PC-3 (cell line): ENCODE data around the gene ICAM1. TPM values are rescaled to one million over a fixed set of nuclear protein-coding genes. Genes with fewer than 3 reads are reported as not detected.
A peak's percentile ranks its signal among the peaks of the same experiment; 100 is the strongest.
"Not testable (repeated sequence)": the region's sequence is repeated elsewhere in the genome, so short reads cannot be mapped to it uniquely, and the experiment has no call there.

Source experiments
- ATAC-seq: fragments of 200-7000 bp; cut with Tn5 transposase; 2 replicates; pipeline ENCODE4 v1.9.1; 2020; ENCODE audit warnings: mild to moderate bottlenecking, moderate library complexity
- BruUV-seq: library from RNA; stranded (reverse); fragments of 400-500 nt; replicated peaks from 2 replicates; lab custom pipeline; 2021; lab: Mats Ljungman, UMichigan
- CTCF ChIA-PET: fragments of 300-600 bp; sonication (Branson Sonifier 250); formaldehyde crosslinking; loops from one replicate; lab custom pipeline; 2022; ENCODE audit warnings: antibody characterized with exemption; lab: Charles Lee
- POLR2A ChIA-PET: fragments of 300-600 bp; sonication (Branson Sonifier 250); formaldehyde crosslinking; loops from one replicate; lab custom pipeline; 2022; ENCODE audit warnings: antibody characterized with exemption; ENCODE audit not compliant: unreplicated experiment; lab: Charles Lee
- DNase-seq: peaks from one replicate; pipeline ENCODE4 v3.0.0-alpha.2; 2015
- H2AFZ ChIP-seq: fragments of 300-600 bp; sonication (generic); 2 replicates; pipeline ENCODE4 v1.6.0; 2016; ENCODE audit warnings: antibody characterized with exemption, low read length
- H3F3A ChIP-seq: fragments of 300-600 bp; sonication (generic); one replicate; pipeline ENCODE4 v1.6.0; 2017; ENCODE audit warnings: antibody characterized with exemption, low read length, control low read depth, mild to moderate bottlenecking; ENCODE audit not compliant: unreplicated experiment
- H3K27ac ChIP-seq: fragments of 300-600 bp; sonication (generic); 2 replicates; pipeline ENCODE4 v1.5.1; 2016; ENCODE audit warnings: mild to moderate bottlenecking, low read length
- H3K27me3 ChIP-seq: fragments of 300-600 bp; sonication (generic); 2 replicates; pipeline ENCODE4 v1.6.1; 2016; ENCODE audit warnings: low read length, mixed read lengths
- H3K36me3 ChIP-seq: fragments of 300-600 bp; sonication (generic); 2 replicates; pipeline ENCODE4 v1.6.1; 2016; ENCODE audit warnings: low read depth, mixed run types, low read length, mixed read lengths
- H3K4me1 ChIP-seq: fragments of 300-600 bp; sonication (generic); 2 replicates; pipeline ENCODE4 v1.5.1; 2016; ENCODE audit warnings: low read length; ENCODE audit not compliant: insufficient read depth
- H3K4me2 ChIP-seq: fragments of 300-600 bp; sonication (generic); 2 replicates; pipeline ENCODE4 v1.6.0; 2016; ENCODE audit warnings: low read length
- H3K4me3 ChIP-seq: fragments of 300-600 bp; sonication (generic); 2 replicates; pipeline ENCODE4 v1.5.1; 2016; ENCODE audit warnings: mild to moderate bottlenecking, low read length, mixed read lengths
- H3K79me2 ChIP-seq: fragments of 300-600 bp; sonication (generic); 2 replicates; pipeline ENCODE4 v1.6.1; 2017; ENCODE audit warnings: low read length, mixed read lengths
- H3K9ac ChIP-seq: fragments of 300-600 bp; sonication (generic); 2 replicates; pipeline ENCODE4 v1.6.0; 2016; ENCODE audit warnings: mild to moderate bottlenecking, low read length
- H3K9me2 ChIP-seq: fragments of 300-600 bp; sonication (generic); replicated peaks from 2 replicates; pipeline ENCODE4 v1.6.1; 2016; ENCODE audit warnings: mixed run types, low read length, mixed read lengths
- H3K9me3 ChIP-seq: fragments of 300-600 bp; sonication (generic); 2 replicates; pipeline ENCODE4 v1.6.1; 2016; ENCODE audit warnings: low read length, mixed read lengths
- H4K20me1 ChIP-seq: fragments of 300-600 bp; sonication (generic); 2 replicates; pipeline ENCODE4 v1.6.1; 2016; ENCODE audit warnings: low read length, mixed read lengths
- EZH2 ChIP-seq: fragments of 300-600 bp; sonication (generic); IDR thresholded peaks from one replicate; pipeline ENCODE4 v1.6.1; 2017; ENCODE audit warnings: antibody characterized with exemption, mild to moderate bottlenecking, low read length; ENCODE audit not compliant: unreplicated experiment
- EZH2phosphoT487 ChIP-seq: fragments of 300-600 bp; sonication (generic); IDR thresholded peaks from 2 replicates; pipeline ENCODE4 v1.6.1; 2018; ENCODE audit warnings: mild to moderate bottlenecking, antibody characterized with exemption, low read length, borderline replicate concordance
- intact Hi-C: fragments of 100-400 bp; cut with micrococcal nuclease; formaldehyde crosslinking; loops from 2 replicates; pipeline ENCODE4 v1.9.0; 2023
- total RNA-seq: library from RNA; depleted of rRNA; stranded (reverse); fragments of >200 nt; gene quantifications from 2 replicates; pipeline ENCODE4 v1.2.3, GENCODE V29; 2014
- TF ChIP-seq, protein P1 (sequence below): fragments of 300-600 bp; sonication (generic); conservative IDR thresholded peaks from 2 replicates; pipeline ENCODE4 v1.5.1; 2017; ENCODE audit warnings: antibody characterized with exemption, low read depth, mild to moderate bottlenecking, low read length

Gene ICAM1
- total RNA-seq, 1 experiment from 2014 or later = 15.3 TPM

DNA sequence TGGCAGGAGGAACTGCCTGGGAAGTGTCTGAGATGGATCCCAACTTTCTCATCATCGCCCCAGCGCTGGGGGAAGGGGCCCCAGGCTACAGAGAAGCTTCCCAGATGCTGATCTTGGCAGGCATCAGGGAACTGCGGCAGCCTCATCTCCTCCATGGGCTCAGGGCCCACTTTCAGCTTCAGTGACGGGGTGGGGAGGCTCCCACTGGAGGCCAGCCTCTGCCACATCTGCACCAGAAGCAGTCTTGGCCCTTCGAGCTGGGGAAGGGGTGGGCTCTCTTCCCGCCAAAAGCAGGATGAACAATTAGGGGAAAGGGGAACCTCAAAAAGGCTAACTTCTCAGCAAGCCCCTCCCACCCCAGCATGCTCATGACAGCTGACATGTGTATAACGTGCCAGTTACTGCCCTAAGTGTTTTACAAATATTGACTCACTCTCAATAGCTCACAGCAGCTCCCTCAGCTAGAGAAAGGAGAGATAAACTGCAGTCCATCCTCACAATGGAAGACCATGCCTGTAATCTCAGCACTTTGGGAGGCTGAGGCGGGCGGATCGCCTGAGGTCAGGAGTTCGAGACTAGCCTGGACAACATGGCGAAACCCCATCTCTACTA, 32.6 kb upstream of the ICAM1 start:
- no peaks in the 10 kb centered on the region for H3K36me3 ChIP-seq
- no peaks in the 10 kb centered on the region for H4K20me1 ChIP-seq
- H3K27ac ChIP-seq = peak overlapping the region; percentile 14
- TF ChIP-seq, protein P1, sequence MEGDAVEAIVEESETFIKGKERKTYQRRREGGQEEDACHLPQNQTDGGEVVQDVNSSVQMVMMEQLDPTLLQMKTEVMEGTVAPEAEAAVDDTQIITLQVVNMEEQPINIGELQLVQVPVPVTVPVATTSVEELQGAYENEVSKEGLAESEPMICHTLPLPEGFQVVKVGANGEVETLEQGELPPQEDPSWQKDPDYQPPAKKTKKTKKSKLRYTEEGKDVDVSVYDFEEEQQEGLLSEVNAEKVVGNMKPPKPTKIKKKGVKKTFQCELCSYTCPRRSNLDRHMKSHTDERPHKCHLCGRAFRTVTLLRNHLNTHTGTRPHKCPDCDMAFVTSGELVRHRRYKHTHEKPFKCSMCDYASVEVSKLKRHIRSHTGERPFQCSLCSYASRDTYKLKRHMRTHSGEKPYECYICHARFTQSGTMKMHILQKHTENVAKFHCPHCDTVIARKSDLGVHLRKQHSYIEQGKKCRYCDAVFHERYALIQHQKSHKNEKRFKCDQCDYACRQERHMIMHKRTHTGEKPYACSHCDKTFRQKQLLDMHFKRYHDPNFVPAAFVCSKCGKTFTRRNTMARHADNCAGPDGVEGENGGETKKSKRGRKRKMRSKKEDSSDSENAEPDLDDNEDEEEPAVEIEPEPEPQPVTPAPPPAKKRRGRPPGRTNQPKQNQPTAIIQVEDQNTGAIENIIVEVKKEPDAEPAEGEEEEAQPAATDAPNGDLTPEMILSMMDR = no peak
- H3K79me2 ChIP-seq = no peaks in the 10 kb centered on the region
- intact Hi-C loops = no loop called here
- peaks cover 22% of the 10 kb centered on the region for H3K4me1 ChIP-seq
- H3K4me3 ChIP-seq = no peak overlapping the region
- POLR2A ChIA-PET = no interaction called here
- ATAC-seq = peak; percentile 98
- no peaks in the 10 kb centered on the region for H3F3A ChIP-seq
- no peaks in the 10 kb centered on the region for H3K27me3 ChIP-seq
- peak overlapping the region; percentile 20; the same call in 1 of the 2 replicates for H2AFZ ChIP-seq
- no peaks in the 10 kb centered on the region for H3K9me2 ChIP-seq
- no peak overlapping the region for H3K9ac ChIP-seq
- H3K9me3 ChIP-seq = no peaks in the 10 kb centered on the region
- DNase-seq = peak; percentile 77
- 0 out of 2 replicates have a peak overlapping the region, but pooled peaks have one; percentile 9 for H3K4me2 ChIP-seq
- BruUV-seq = no TSS peak
- CTCF ChIA-PET = interaction anchor here (0.5 to 1.3 kb wide), 4 partner anchors 12 to 151 kb away, joined by 3 to 9 read pairs (median 3); no protein-coding TSS in a partner anchor

DNA sequence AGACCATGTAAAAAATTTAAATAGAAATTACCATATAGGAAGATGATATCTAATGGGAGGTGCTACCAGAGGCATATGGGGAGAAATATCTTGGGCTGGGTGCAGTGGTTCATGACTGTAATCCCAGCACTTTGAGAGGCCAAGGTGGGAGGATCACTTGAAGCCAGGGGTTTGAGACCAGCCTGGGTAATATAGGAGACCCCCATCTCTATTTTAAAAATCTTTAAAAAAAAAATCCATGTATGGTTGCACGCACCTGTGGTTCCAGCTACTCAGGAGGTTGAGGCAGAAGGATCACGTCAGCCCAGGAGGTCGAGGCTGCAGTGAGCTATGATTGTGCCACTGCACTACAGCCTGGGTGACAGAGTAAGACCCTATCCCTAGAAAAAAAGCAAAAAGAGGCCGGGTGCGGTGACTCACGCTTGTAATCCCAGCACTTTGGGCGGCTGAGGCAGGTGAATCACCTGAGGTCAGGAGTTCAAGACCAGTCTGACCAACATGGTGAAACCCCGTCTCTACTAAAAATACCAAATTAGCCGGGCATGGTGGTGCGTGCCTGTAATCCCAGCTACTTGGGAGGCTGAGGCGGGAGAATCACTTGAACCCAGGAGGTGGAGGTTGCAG, 29.0 kb upstream of the ICAM1 start:
- H3K9me3 ChIP-seq, H3K4me2 ChIP-seq, H4K20me1 ChIP-seq, H3K9ac ChIP-seq, H2AFZ ChIP-seq, H3K36me3 ChIP-seq, H3K27ac ChIP-seq, ATAC-seq, H3K27me3 ChIP-seq, BruUV-seq, H3F3A ChIP-seq, POLR2A ChIA-PET, H3K9me2 ChIP-seq, H3K79me2 ChIP-seq, intact Hi-C loops, H3K4me3 ChIP-seq: not testable (repeated sequence)
- CTCF ChIA-PET = interaction anchor here (0.6 kb wide), 1 partner anchor 242 kb away, joined by 5 read pairs; no protein-coding TSS in a partner anchor
- H3K4me1 ChIP-seq = peaks cover 26% of the 10 kb centered on the region
- peak; percentile 40 for DNase-seq

DNA sequence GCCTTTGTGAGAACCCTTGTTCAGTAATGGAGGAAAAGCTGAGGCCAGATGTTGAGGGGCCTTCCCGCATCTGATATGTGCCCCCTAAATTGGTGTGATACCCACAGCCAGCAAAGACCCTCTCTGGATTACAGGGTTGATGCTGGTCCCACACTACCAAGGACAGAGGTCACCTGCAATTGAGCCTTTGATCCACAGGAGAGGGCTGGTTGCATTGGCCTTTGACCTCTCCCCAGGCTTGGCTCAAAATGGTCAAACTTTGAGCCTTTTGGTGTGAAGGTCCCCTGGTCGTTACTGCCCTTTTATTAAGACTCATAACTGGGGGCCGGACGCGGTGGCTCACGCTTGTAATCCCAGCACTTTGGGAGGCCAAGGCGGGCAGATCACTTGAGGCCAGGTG, 27.3 kb upstream of the ICAM1 start:
- H3K27ac ChIP-seq = no peak overlapping the region
- intact Hi-C loops = no loop called here
- H3F3A ChIP-seq = no peaks in the 10 kb centered on the region
- BruUV-seq = no TSS peak
- CTCF ChIA-PET = no interaction called here
- no peak for TF ChIP-seq EZH2phosphoT487
- TF ChIP-seq, protein P1 = no peak
- no peak for TF ChIP-seq EZH2
- POLR2A ChIA-PET = no interaction called here
- no peak overlapping the region for H3K4me2 ChIP-seq
- no peak for ATAC-seq
- no peak for DNase-seq
- H3K9me3 ChIP-seq = no peaks in the 10 kb centered on the region
- no peaks in the 10 kb centered on the region for H3K9me2 ChIP-seq
- H3K4me1 ChIP-seq = peaks cover 16% of the 10 kb centered on the region
- H3K27me3 ChIP-seq = no peaks in the 10 kb centered on the region
- H3K9ac ChIP-seq = no peak overlapping the region
- H2AFZ ChIP-seq = no peak overlapping the region
- no peaks in the 10 kb centered on the region for H3K36me3 ChIP-seq
- H4K20me1 ChIP-seq = no peaks in the 10 kb centered on the region; the same call in 1 of the 2 replicates
- no peaks in the 10 kb centered on the region for H3K79me2 ChIP-seq
- no peak overlapping the region for H3K4me3 ChIP-seq
